Retina (tissue), 1 donor: ENCODE data around the gene COL6A1.
A peak's percentile ranks its signal among the peaks of the same experiment; 100 is the strongest.
"Not testable (repeated sequence)": the region's sequence is repeated elsewhere in the genome, so short reads cannot be mapped to it uniquely, and the experiment has no call there.

ENCODE experiments used
- DNase-seq: peaks from one replicate; pipeline ENCODE4 v3.0.0-alpha.2; 2016

COL6A1 gene

DNA sequence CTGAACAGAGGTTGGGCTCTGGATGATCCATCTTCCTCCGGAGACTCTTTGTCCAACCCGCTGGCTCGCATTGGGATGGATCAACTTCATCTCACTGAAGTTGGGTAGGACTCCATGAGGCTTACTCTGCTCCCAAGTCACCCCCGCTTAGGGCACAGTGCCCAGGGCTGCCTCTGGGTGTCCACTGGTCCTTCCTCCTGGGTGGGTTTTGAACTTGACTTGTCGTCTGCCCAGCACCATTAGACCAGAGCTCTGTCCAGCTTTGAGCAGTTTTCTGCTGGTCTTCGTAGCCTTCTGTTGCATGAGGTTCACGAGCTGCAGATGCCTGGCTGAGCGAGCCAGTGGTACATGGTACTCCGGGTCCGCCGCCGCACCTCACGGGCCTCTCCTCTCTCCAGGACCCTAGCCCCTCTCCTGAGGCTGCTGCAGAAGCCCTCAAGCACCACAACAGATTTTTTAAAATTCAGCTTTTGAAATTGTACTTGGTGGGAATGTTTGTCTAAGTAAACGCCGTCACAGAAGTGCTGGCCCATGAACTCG is 33.8 kb upstream of the COL6A1 start:
- DNase-seq: no peak

DNA sequence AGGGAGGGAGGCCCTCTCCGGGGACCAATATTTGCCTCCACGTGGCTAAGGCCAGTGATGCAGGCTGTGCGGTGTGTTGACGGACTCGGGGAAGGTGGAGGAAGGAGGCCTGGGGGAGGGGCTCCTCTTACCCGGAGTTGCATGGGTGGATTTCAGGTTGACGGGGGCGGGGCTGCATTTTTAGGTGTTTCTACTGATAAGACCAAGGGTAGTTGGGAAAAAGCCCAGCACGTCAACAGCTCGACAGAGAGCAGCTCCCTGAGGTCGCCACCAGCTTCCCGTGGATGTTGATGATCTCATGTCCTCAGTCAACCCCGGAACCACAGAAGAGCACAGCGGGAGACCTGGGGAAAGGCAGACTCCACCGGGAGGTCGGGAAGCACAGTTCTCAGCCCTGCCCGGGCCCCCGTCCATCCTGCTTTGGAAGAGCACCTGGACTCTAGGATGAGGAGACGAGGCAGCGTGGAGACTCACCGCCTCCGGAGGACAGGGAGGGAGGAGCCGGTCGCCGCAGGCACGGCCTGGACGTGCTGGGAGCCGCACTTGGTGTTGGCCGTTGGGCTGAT is 32.9 kb upstream of the COL6A1 start:
- no peak for DNase-seq

DNA sequence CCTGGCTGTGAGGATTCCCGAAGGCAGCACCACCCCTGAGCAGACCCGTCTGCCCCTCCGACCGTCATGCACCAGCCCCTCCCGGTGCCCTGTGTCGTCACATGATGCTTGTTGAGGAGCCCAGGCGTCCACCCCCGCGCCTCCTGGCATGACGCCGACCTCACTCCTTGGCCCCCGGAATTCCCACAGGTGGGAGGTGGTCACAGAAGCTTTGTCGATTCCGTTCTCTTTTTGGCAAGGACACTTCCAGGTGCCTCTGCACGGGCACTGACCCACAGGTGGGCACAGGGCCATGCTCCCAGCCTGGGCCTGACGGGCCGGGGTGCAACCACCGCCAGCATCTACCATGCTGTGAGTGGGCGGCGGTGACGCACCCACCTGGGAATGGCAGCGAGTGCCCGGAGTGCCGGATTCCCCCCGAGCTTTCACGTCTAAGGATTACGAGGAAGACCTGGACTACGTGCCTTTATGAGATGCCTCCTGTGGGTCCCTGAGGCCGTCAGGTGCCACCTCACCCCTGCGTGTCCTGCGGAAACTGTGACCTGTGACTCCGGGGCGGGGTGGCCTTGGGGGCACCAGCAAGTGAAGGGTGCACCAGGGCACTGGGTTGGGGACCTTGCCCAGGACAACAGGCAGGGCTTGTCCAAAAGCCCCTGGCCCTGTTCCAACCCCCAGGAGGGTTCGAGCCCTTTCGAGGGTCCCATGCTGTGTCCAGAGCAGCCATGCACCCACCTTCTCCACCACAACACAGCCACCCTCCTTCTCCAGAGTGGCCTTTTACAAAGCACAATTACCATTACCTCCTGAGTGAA is 31.4 kb upstream of the COL6A1 start:
- DNase-seq: no peak

DNA sequence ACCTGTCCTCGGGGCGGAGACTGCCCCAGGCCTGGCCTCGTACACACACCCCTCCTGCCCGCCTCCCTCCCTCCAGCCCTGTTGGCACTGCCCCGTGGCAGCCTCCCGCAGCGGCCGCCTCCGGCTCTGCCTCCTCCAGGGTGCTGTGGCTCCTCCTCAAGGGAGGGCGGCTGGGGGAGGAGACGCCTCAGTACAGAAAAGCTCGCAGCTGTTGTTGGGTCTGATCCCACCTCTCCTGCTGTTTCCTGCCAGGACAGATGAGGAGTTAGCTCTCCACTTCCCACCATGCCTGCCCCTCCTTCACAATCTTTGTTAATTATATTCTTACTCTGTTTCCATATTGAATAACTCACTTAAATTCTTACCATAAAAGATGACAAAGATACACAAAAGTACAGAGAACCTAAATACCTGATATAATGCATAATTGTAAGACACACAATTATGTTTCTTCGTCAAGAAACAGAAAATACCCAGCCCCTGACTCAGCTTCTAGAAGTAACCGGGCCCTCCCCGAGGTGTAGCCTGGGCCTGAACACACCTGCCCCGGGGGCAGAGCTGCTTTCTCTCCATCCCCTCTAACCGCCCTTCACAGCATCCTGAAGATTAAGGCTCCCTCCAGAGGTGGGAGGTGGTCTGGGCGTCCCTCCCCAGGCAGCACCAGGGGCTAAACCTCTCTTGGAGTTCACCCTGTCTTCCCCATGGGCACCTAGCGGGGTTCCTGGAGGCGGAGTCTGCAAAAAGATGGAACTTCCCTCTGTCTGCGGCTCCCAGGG is 30.6 kb upstream of the COL6A1 start:
- peak; percentile 46 for DNase-seq

DNA sequence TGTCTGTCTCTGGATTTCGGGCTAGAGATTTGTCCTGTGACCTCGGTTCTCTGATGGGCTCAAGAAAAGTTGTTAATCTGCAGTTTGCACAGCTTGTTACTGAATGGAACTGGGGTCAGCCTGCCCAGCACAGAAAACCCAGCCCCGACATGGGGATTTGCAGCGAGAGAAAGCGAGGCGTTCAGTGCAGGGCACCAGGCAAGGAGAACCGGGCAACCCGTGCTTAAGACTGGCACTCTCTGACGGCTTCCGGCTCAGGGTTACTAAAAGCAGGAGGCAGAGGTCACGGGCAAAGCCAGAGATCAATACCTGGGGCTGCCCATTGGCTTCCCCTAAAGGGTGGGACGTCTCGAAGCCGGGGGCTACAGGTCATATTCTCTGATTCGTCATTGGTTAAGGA is 29.9 kb upstream of the COL6A1 start:
- DNase-seq: no peak

DNA sequence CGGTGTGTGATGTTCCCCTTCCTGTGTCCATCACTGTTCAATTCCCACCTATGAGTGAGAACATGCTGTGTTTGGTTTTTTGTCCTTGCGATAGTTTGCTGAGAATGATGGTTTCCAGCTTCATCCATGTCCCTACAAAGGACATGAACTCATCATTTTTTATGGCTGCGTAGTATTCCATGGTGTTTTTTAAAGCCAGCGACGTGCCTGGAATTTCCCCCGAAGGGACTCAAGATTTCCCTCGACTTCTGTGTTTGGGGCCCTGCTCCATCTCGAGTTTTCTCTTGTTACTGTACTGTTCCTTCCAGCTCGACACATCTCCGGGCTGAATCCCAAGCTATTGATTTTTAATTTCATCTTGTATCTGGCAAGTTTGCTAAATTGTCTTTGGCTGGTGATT is 29.0 kb upstream of the COL6A1 start:
- not testable (repeated sequence) for DNase-seq

DNA sequence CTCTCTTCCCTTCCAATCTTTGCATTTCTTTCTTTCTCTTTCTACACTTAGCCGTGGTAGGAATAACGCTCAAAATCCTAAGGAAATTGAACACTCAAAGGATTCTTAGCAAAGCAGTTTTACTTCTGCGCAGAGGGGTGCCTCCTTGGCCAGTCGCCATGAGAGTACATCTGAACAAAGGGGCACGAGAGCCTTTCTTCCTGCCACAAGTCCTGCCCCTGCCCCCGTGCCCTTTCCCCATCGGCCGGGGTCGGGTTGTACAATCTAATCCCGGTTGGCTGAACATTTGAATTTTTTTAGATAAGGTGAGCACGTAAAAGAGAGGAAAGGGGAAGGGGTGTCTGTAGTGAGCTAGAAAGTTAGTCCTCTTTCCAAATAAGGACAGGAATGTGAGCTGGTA is 28.6 kb upstream of the COL6A1 start:
- no peak for DNase-seq

DNA sequence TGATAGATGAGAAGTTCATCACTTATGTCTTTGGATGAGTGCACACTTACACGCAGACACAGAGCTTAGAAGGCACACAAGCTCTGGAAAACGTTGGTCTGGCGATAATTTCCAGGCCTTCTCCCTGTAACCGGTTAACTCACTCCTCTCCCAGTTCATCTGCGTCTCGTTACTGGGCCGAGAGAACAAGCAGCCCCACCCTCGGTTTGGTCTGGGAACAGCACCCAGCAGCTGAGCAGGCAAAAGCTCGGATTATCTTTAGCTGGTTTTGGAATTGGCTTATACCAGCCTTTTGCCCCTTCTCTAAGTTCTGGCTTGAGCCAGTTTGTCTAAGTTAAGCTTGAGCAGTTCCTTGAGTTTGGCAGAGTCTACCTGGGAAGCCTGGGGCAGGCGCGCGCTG is 27.3 kb upstream of the COL6A1 start:
- no peak for DNase-seq

DNA sequence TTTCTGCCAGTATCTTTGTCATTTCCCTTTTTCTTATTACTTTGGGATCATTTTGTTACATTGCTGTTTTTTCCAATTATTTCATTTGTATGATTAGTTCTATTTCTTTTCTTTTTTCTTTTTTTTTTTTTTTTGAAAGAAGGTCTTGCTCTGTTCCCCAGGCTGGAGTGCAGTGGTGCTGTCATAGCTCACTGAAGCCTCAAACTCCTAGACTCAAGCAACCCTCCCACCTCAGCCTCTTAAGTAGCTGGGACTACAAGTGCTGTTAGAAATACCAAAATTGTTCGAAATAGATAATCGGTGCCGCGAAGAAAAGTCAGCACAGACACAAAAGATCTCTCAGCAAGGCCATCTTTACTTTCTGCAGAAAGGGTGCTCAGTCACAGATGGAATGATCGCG is 26.6 kb upstream of the COL6A1 start:
- DNase-seq: no peak

DNA sequence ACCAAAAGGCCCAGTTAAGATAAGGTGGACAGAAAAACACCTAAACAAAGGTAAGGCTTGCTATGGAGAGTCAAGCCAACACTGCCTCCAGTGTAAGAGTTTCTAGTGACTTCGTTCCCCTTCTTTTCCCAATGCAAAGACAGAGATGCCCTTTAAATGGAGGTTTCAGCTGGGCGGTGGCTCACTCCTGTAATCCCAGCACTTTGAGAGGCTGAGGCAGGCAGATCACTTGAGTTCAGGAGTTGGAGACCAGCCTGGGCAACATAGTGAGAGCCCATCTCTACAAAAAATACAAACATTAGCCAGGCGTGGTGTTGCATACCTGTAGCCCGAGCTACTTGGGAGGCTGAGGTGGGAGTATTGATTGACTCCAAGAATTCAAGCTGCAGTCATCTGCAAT is 24.0 kb upstream of the COL6A1 start:
- no peak for DNase-seq

DNA sequence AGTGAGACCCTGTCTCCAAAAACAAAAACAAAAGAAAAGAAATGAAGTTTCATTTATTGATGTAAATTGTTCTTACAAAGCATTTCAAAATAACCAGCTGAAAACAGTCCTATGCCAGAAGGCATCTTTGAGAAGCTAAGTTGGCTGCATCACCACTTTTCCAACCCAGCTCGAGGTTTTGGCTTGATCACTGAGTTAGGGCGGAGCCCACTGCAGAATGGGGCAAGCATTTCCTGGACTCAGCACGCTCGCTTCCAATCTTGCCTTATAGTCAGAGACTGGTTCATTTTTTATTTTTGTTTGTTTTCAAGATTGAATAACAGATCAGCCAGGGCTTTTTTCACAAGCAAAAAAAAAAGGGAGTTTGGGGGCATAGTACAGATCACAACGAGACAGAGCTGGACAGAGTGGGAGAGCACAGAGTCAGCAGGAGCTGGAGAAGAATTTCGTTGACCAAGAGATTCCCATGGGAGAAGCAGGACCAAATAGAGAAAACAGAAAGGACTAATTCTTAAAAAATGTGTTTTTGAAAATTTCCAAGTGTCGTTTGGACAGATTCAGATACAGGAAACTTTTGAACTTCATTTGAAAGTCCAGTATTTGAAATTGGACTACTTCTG is 23.5 kb upstream of the COL6A1 start:
- no peak for DNase-seq

DNA sequence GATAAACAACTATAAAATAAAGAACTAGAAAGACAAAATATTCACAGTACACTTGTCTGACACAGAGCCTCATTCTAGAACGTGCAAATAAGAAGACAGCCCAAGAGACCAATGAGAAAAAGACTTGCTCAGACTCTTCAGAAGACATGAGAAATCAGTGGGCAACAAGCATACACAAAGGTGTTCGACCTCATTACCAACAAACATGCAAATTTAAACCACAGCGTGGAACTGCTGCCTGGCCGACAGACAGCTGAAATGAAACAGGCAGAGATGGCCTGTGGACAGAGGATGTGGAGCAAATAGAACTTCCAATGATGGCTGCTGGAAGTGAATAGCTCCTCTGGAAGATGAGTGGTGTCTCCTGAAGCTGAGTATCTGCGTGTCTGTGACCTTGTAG is 22.4 kb upstream of the COL6A1 start:
- no peak for DNase-seq

DNA sequence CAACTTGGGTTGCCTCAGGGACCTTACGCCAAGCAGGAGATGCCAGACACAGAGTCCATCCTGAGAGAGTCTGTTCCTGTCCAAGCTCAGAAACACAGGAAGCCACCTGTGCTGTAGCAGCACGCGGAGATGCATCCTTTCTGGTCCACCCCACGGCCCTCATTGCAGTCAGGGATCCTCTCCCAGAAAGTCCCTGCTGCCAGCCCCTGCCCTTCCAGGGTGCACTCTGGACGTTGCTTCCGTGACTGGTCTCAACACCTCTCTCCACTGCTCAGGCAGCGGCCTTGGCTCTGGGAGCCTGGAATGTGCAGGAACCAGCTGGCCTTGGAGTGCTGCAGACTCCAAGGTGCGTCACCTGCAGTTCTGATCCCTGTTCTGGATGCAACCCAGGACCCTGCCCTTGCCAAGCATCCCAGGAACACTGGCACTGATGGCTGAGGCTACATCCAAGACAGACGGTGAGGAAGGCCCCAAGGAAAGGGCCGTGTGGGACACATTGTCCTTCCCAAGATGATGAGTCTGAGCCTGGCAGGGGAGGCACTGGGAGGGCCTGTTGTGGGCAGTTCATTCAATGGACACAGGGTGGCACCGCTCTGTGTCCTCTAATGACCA is 21.7 kb upstream of the COL6A1 start:
- no peak for DNase-seq

DNA sequence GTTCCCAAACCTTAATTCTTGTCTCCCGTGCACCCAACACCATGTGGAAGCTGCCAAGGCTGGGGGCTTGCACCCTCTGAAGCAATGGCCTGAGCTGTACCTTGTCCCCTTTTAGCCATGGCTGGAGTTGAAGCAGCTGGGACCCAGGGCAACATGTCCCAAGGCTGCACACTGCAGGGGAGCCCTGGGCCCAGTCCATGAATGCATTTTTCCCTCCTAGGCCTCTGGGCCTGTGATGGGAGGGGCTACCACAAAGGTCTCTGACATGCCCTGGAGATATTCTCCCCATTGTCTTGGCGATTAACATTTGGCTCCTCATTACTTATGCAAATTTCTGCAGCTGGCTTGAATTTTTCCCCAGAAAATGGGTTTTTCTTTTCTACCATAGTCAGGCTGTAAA is 20.2 kb upstream of the COL6A1 start:
- DNase-seq: not testable (repeated sequence)

DNA sequence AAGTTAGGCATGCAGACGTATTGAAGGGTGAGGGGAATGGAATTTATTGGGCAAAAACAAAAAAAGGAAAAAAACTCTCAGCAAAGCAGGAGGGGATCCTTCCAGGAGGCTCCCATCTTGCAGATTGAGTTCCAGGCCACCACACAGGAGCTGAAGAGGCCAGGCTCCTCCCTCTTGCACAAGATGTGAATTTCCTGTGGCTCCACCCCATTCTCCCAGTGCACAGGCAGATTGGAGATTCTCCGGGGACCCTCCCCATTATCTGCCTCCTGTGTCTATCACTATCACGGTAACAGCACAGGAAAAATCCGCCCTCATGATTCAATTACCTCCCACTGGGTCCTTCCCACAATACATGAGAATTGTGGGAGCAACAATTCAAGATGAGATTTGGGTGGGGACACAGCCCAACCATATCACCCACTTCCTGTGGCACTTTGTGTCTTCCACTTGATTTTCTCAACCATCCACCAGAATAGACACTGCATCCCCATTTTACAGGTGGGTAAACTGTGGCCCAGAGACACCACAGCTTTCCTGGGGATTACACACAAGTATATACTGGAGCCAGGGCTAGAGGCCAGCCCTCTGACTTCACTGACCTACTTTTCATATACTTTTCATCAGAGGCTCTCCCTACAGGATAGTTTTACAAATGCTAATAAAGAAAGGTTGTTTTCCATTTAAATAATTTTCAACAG is 18.9 kb upstream of the COL6A1 start:
- DNase-seq: no peak

DNA sequence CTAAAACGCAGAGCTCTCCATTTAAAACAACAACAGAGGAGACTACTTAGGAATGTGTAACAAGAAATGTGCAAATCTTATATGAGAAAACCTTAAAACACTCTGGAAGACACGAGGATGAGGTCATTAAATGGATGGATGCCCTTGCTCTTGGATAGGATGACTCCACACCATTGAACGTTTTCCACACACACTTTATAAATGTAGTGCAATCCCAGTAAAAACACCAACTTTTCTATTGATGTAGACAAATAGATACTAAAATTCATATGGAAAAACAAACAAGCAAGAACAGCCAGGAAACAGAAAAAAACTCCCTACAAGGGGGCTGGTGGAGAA is 18.4 kb upstream of the COL6A1 start:
- no peak for DNase-seq

DNA sequence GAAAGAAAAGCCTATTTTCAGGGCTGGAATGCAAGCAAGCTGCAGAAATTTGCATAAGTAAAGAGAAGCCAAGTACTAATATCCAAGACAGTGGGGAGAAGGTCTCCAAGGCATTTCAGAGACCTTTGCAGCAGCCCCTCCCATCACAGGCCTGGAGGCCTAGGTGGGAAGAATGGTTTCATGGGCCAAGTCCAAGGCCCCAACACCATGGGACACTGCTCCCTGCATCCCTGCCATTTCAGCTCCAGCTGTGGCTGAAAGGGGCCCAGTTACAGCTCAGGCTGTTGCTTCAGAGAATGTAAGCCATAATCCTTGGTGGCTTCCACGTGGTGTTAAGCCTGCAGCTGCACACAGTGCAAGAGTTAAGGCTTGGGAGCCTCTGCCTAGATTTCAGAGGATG is 16.9 kb upstream of the COL6A1 start:
- DNase-seq: no peak

DNA sequence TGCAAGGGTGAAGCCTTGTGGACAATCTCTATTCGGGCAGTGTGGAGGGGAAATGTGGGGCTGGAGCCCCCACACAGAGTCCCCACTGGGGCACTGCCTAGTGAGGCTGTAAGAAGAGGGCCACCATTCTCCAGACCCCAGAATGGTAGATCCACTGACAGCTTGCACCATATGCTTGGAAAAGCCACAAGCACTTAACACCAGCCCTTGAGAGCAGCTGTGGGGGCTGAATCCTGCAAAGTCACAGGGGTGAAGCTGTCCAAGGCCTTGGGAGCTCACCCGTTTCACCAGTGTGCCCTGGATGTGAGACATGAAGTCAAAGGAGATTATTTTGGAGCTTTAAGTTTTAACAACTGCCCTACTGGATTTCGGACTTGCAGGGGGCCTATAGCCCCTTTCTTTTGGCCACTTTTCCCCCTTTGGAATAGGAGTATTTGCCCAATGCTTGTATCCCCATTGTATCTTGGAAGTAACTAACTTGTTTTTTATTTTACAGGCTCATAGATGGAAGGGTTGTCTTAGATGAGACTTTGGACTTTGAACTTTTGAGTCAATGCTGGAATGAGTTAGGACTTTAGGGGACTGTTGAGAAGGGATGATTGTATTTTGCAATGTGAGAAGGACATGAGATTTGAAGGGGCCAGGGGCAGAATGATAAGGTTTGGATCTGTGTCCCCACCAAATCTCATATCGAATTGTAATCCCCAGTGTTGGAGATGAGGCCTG is 16.3 kb upstream of the COL6A1 start:
- DNase-seq: no peak

DNA sequence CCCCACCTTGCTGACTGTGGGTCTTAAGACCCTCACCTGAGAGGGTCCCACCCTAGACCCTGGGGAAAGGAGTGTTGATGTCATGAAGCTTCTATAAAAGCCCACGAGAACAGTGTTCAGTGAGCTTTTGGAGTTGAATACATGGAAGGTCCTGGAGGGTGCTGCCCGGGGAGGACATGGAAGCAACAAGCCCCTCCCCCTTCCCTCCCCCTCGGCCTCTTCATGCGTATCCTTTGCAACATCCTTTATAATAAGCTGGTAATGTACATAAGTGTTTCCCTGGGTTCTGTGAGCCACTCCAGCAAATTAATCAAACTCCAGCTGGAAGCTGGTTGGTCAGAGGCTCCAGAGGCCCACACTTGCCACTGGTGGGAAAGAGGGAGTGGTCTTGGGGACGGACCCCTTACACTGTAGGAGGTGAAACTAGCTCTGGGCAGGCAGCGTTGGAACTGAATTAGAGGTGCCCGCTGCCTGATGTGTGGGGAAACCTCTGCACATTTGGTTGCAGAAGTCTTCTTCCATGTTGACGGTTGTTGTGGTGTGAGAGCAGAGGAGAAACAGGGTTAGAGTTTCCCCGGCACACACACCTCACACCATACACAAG is 14.7 kb upstream of the COL6A1 start:
- no peak for DNase-seq

DNA sequence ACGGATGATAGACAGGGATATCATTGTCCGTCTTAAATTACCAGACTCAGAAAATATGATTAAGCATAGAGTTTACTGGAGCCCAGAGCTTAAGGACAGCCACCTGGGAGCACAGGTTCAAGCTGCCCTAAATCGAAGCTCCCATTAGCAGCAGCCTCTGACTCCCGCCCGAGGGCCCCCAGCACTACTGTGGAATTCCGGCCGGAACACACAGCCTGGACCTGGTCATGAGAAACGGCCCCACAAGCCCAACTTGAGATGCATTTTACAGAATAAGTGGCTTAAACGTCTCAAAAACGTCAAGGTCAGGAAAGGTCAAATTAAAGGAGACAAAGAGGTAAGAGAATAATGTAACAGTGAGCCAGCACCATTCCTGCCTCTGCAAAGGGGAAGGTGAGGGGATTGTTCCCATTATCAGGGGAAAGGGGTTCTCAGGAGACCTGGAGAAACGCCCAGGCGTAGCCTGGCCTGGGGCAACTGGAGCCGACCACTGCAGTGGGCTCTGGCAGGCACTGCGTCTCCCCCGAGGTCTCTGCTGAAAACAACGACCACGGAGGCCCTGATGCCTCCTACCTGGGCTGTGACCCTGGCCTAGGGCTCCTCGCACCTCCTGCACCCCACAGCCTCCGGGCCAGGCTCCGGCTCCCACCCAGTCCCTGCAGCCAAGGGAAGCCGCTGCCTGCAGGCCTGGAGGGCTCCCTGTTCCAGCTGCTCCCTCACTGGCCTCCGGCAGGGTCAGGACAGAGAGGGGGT is 11.5 kb upstream of the COL6A1 start:
- no peak for DNase-seq
